HG03064 (cell line): ENCODE results near the gene HPS5.

ENCODE experiments used
- ATAC-seq: cut with Tn5 transposase; IDR thresholded peaks from one replicate; pipeline ENCODE4 v1.9.1; 2021; ENCODE audit warnings: low read depth; ENCODE audit not compliant: unreplicated experiment

Gene HPS5

DNA sequence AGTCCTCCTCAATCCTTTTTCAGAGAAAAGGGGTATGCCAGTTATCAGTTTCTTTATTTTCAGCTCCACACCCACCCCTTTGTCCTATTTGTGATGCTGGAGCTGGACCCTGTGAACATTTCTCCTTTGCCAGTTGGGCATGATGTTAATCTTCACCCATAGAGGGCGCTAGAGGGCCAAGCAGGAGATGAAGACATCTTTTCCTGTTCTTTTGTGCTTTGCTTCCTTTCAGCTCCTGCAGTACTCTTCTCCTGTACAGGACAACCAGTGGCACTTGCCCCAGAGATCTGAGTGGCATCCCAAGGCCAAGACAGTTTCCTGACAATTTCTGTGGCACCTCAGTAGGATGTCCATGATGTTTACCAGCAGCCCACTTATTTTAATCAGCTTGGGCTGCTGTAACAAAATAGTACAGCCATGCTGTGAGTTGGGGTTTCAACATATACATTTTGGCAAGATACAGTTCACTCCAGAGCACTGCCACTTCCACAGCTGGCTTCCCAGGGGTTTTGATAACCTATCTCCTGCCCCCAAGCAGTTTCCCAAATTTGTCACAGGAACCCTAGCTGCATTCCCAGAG is 78.1 kb downstream of the HPS5 start:
- no peak for ATAC-seq

DNA sequence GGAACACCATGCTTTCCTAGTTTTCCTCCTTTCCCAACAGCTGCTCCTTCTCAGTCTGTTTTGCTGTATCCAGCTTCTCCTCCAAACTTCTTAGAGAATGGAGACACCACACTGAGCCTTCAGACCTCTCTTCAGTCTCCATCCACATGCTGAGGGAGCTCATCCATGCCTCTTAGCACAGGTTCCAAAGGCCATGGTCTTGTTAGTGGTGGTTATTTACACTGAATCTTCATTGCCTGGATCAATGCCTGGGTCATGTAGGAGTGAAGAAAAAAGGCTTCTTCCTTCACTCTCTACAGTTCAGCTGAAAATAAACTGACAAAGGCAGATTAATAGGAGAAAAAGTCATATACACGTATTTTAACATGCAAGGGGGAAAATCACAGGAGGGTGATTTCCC is 82.3 kb downstream of the HPS5 start:
- no peak for ATAC-seq

DNA sequence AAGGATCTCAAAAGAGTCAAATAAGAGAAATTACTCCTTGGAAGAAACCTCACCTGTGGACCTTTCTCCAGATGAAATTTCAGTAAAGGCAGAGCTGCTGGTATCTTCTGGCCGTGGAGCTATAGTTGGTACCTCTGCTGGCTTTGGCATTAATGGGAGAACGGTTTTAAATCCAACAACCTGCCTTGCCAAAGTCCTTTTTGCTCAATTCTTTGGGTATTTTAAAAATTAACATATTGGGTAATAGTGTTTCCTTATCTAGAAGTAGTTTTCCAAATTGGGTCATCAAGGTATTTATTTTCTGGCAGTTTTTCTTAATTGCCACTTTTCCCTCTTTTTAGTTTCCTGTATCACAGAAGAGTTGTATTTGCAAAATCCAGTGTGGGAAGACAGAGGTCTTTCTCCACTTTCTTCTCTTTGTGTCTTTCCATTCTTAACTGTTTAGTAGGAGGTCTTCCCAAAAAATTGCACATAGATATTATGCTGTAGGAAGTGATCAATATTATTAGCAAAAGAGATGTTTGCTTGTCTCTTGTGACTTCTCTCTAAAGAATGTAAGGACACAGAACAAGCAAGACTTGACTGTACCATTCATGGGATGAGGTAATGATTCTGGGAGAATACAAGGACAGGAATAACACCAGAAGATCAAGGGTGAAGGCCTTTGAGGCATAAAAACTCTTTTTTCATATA is 85.1 kb downstream of the HPS5 start, which contains the start of gene SAA4:
SAA4 (minus strand) TSS at position 139 of the 693 bp plus-strand sequence. CDS start 876 bp downstream, outside the sequence.
- no peak for ATAC-seq

DNA sequence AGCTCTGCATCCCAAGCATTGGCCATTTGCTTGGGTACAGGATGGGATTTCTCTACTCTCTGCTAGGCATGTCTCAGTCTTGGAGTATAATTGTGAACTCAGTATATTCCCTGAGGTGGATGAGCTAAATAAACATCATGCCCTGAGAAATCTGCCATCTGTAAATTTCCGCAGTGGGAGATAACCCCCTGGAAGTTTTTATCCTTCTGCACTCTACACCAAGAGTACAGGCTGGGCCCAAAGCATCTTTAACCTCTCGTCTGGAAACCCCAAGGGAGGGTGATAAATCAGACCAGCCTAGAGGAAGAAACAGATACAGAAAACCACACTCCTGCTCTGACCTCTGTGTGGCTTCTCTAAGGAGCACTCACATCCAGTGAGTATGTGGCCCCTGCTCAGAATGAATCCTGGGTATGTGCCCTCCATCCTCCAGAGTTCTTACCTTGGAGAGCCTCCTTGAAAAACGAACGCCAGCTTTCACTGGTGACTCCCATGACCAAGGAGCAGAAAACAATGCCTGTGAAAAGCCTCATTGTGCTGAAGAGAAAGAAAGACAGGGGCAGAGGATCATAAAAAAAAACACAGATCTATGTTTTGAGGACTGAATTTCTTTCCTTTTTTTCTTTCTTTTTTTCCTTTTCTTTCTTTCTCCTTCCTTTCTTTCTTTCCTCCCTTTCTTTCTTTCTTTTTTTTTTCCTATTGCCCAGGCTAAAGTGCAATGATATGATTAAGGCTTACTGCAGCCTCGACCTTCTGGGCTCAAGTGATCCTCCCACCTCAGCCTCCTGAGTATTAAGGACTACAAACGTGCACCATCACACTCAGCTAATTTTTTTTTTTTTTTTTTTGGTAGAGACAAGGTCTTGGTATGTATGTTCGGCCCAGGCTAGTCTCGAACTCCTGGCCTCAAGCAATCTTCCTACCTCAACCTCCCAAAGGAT is 86.3 kb downstream of the HPS5 start:
- no peak for ATAC-seq

DNA sequence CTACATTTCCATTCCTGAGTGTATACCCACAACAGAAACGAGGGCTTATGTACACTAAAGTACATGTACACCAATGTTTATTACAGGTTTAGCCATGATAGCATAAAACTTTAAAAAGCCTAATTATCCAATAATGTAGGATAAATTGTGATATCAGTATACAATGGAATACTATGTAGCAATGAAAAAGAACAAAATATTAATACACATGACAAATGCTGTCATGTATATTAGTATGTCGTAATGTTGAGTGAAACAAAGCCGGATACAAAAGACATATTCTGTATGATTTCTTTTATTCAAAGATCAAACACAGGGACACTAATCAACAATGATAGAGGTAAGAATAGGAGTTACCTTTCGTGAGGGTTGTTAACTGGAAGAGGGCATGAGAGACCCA is 88.0 kb downstream of the HPS5 start:
- ATAC-seq, result no peak

DNA sequence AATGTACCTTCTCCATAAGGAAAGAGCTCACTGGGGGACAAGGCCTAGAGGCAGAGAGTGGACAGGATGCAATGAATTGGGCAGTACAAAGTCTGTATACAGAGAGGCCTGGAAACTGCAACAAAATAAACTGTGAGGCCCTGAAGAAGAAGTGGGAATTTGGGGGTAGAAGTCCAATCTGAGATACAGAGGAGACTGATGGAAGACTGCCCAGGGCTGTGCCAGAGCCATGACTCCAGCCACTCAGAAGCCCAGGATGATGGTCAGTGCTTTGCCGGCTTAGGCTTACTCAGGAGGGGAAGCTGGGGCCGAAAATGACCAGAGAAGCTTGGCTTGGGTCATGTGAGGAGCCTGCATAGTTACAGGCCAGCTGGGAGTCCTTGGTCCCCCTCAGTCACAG is 91.1 kb downstream of the HPS5 start:
- no peak for ATAC-seq

DNA sequence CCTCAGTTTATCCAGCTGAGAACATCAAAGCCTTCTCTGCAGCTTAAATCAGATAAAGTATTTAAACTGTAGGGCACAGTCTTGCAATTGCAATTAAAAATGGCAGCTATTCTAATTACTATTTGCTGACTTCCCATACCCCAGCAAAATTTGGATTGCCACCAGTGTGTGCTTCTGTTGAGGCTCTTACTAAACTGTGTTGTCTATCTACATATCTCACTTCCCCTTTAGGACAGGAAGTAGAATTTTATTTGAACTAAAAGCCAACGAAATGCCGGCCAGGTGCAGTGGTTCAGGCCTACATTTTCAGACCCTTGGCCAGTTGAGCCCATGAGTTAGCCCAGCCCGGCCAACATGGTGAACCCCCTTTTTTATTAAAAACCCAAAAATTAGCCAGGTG is 92.4 kb downstream of the HPS5 start:
- ATAC-seq, result peak; percentile 83
